HepG2 (cell line): Measurements from ENCODE around the gene NPAS2. TPM values are rescaled to one million over a fixed set of nuclear protein-coding genes. Genes with fewer than 3 reads are reported as not detected.

Experiments used
- CERS6 ChIP-seq: sonication (generic); formaldehyde crosslinking; IDR thresholded peaks from 2 replicates; pipeline ENCODE4 v1.5.0; 2020; ENCODE audit warnings: missing genetic modification reagents
- CHD2 ChIP-seq: IDR thresholded peaks from 2 replicates; pipeline ENCODE4 v1.6.1; 2011; ENCODE audit warnings: low read depth, low read length, improper control_type of control experiment
- CSRNP1 ChIP-seq: sonication (generic); formaldehyde crosslinking; IDR thresholded peaks from 2 replicates; pipeline ENCODE4 v1.8.1; 2023; ENCODE audit warnings: mild to moderate bottlenecking, missing genetic modification reagents
- GFI1 ChIP-seq: sonication (generic); formaldehyde crosslinking; IDR thresholded peaks from 2 replicates; pipeline ENCODE4 v1.5.0; 2020; ENCODE audit warnings: missing genetic modification reagents, mild to moderate bottlenecking, borderline replicate concordance
- HMG20A ChIP-seq: IDR thresholded peaks from 2 replicates; pipeline ENCODE4 v1.6.1; 2016; ENCODE audit warnings: borderline replicate concordance
- KDM1A ChIP-seq: IDR thresholded peaks from 2 replicates; pipeline ENCODE4 v1.6.1; 2016; ENCODE audit warnings: missing compliant biosample characterization
- KIAA2018 ChIP-seq: sonication (generic); formaldehyde crosslinking; IDR thresholded peaks from 2 replicates; pipeline ENCODE4 v1.5.0; 2020; ENCODE audit warnings: mild to moderate bottlenecking, missing genetic modification reagents, borderline replicate concordance
- MLLT10 ChIP-seq: sonication (generic); formaldehyde crosslinking; IDR thresholded peaks from 2 replicates; pipeline ENCODE4 v1.4.0; 2020; ENCODE audit warnings: missing genetic modification reagents
- MYPOP ChIP-seq: sonication (generic); formaldehyde crosslinking; IDR thresholded peaks from 2 replicates; pipeline ENCODE4 v1.8.1; 2023; ENCODE audit warnings: mild to moderate bottlenecking, moderate library complexity, missing genetic modification reagents
- MZF1 ChIP-seq: sonication (generic); formaldehyde crosslinking; IDR thresholded peaks from 2 replicates; pipeline ENCODE4 v1.8.1; 2023; ENCODE audit warnings: mild to moderate bottlenecking, missing genetic modification reagents, borderline replicate concordance
- PAWR ChIP-seq: sonication (generic); formaldehyde crosslinking; IDR thresholded peaks from 2 replicates; pipeline ENCODE4 v1.4.0; 2020; ENCODE audit warnings: missing genetic modification reagents, mild to moderate bottlenecking, borderline replicate concordance
- RBFOX2 ChIP-seq: fragments of 200-400 bp; formaldehyde crosslinking; IDR thresholded peaks from 2 replicates; pipeline ENCODE4 v1.6.1; 2017; ENCODE audit warnings: low read depth, mild to moderate bottlenecking, low read length
- SP5 ChIP-seq: IDR thresholded peaks from 2 replicates; pipeline ENCODE4 v1.6.1; 2016; ENCODE audit warnings: low read depth, borderline replicate concordance
- ZKSCAN5 ChIP-seq: sonication (generic); formaldehyde crosslinking; IDR thresholded peaks from 2 replicates; pipeline ENCODE4 v1.5.1; 2020; ENCODE audit warnings: mild to moderate bottlenecking, missing genetic modification reagents
- ZKSCAN8 ChIP-seq: IDR thresholded peaks from 2 replicates; pipeline ENCODE4 v1.6.1; 2016; ENCODE audit warnings: borderline replicate concordance, missing genetic modification reagents, missing compliant biosample characterization
- ZNF430 ChIP-seq: sonication (generic); formaldehyde crosslinking; IDR thresholded peaks from 2 replicates; pipeline ENCODE4 v1.9.0; 2021; ENCODE audit warnings: mild to moderate bottlenecking, missing genetic modification reagents
- ZNF446 ChIP-seq: sonication (generic); formaldehyde crosslinking; IDR thresholded peaks from 2 replicates; pipeline ENCODE4 v1.5.0; 2020; ENCODE audit warnings: mild to moderate bottlenecking, missing genetic modification reagents
- ZNF672 ChIP-seq: sonication (generic); formaldehyde crosslinking; IDR thresholded peaks from 2 replicates; pipeline ENCODE4 v1.8.1; 2022; ENCODE audit warnings: missing genetic modification reagents
- polyA plus RNA-seq, 8 experiments: library from polyadenylated mRNA; depleted of rRNA in 3 of 8; stranded (reverse) in 7 of 8; unstranded in 1 of 8; fragments of >200 nt; fragmentation: Illumina TruSeq in 4 of 8; extraction: Trizol in 4 of 8; gene quantifications; 2 replicates each; pipeline versions ENCODE4 v1.2.1 to v1.2.3, GENCODE V29; 2011 to 2016; ENCODE audit warnings: low read depth in 4 of 8, missing spikeins in 1 of 8, mixed read lengths in 1 of 8; ENCODE audit not compliant: insufficient read depth in 1 of 8
- total RNA-seq, 5 experiments: library from RNA; depleted of rRNA; stranded (reverse); fragments of >200 nt; fragmentation: Illumina TruSeq; extraction: Trizol; gene quantifications; 2 replicates each; pipeline ENCODE4 v1.2.3, GENCODE V29; 2016; ENCODE audit warnings: low read depth in 1 of 5

Gene NPAS2
- total and polyA plus RNA-seq, 2 of the 13 experiments (the other 11 are each of a cell fraction or from before 2014, with no cell fraction given), result 14.8 to 37.5 TPM

GRCh38 chr2:100875516-100876230 lies 55.7 kb downstream of the NPAS2 start (continued):
- TF ChIP-seq ZKSCAN5 (CRISPR knock-in tag), result no peak
- TF ChIP-seq PAWR, result no peak
- peak; percentile 32; the same call in 1 of the 2 replicates for TF ChIP-seq ZKSCAN8 (CRISPR knock-in tag)
- TF ChIP-seq MLLT10 (CRISPR knock-in tag), result no peak
- TF ChIP-seq ZNF446 (CRISPR knock-in tag), result no peak
- no peak for TF ChIP-seq KIAA2018 (CRISPR knock-in tag)
- peak; percentile 64 for TF ChIP-seq MYPOP (CRISPR knock-in tag)
- peak; percentile 87 for TF ChIP-seq ZNF430 (CRISPR knock-in tag)
- no peak for TF ChIP-seq ZNF672
- peak; percentile 88 for TF ChIP-seq GFI1
- no peak for TF ChIP-seq CSRNP1 (CRISPR knock-in tag)
- TF ChIP-seq CERS6 (CRISPR knock-in tag), result no peak
- no peak for TF ChIP-seq SP5 (CRISPR knock-in tag)
- TF ChIP-seq CHD2, result no peak
- TF ChIP-seq HMG20A (CRISPR knock-in tag), result 0 out of 2 replicates have a peak, but pooled peaks have one; percentile 49
- TF ChIP-seq MZF1 (CRISPR knock-in tag), result no peak
- TF ChIP-seq KDM1A (CRISPR knock-in tag), result 0 out of 2 replicates have a peak, but pooled peaks have one; percentile 16
- no peak for TF ChIP-seq RBFOX2
